Osteoblast (primary cell): Measurements from ENCODE around the gene NT5DC3. TPM values are rescaled to one million over a fixed set of nuclear protein-coding genes. Genes with fewer than 3 reads are reported as not detected.

Experiments used
- DNase-seq: peaks from one replicate; pipeline ENCODE4 v3.0.0; 2011; ENCODE audit warnings: low spot score, mixed read lengths; ENCODE audit not compliant: insufficient read length; ENCODE audit errors: missing footprints
- H2AFZ ChIP-seq: 2 replicates; pipeline ENCODE4 v1.6.0; 2011; ENCODE audit warnings: mild to moderate bottlenecking, low read length
- H3K27ac ChIP-seq: 2 replicates; pipeline ENCODE4 v1.5.1; 2011; ENCODE audit warnings: mild to moderate bottlenecking, low read depth, low read length, moderate library complexity
- H3K27me3 ChIP-seq: 2 replicates; pipeline ENCODE4 v1.6.0; 2012; ENCODE audit warnings: mild to moderate bottlenecking, control low read depth, inconsistent platforms, low read length, moderate library complexity; ENCODE audit not compliant: insufficient read depth
- H3K36me3 ChIP-seq: 2 replicates; pipeline ENCODE4 v1.5.1; 2011; ENCODE audit warnings: mild to moderate bottlenecking, low read length, control low read depth, moderate library complexity; ENCODE audit not compliant: insufficient read depth
- H3K4me1 ChIP-seq: 2 replicates; pipeline ENCODE4 v1.5.1; 2011; ENCODE audit warnings: mild to moderate bottlenecking, low read length, control low read depth, moderate library complexity; ENCODE audit not compliant: insufficient read depth
- H3K4me2 ChIP-seq: 2 replicates; pipeline ENCODE4 v1.6.0; 2011; ENCODE audit warnings: mild to moderate bottlenecking, low read length; ENCODE audit not compliant: insufficient read depth
- H3K4me3 ChIP-seq: fragments of 200-600 bp; sonication (generic); 3 replicates; pipeline ENCODE4 v1.5.1; 2012; ENCODE audit warnings: mild to moderate bottlenecking, low read length, inconsistent platforms; ENCODE audit not compliant: insufficient read depth
- H3K79me2 ChIP-seq: 2 replicates; pipeline ENCODE4 v1.6.0; 2012; ENCODE audit warnings: mild to moderate bottlenecking, low read length, control low read depth, inconsistent platforms; ENCODE audit not compliant: insufficient read depth
- H3K9me3 ChIP-seq: 2 replicates; pipeline ENCODE4 v1.5.1; 2011; ENCODE audit warnings: low read depth, low read length, control low read depth
- H4K20me1 ChIP-seq: 2 replicates; pipeline ENCODE4 v1.6.0; 2012; ENCODE audit warnings: mild to moderate bottlenecking, low read length, control low read depth; ENCODE audit not compliant: insufficient read depth
- CTCF ChIP-seq: IDR thresholded peaks from 2 replicates; pipeline ENCODE4 v1.5.1; 2011; ENCODE audit warnings: mild to moderate bottlenecking, low read depth, low read length, moderate library complexity; ENCODE audit errors: extremely low read depth
- total RNA-seq: library from RNA; depleted of rRNA; stranded (reverse); fragments of >200 nt; gene quantifications from 2 replicates; pipeline ENCODE4 v1.2.3, GENCODE V29; 2012

Gene NT5DC3
- total RNA-seq, 1 donor: 10.1 TPM

DNA sequence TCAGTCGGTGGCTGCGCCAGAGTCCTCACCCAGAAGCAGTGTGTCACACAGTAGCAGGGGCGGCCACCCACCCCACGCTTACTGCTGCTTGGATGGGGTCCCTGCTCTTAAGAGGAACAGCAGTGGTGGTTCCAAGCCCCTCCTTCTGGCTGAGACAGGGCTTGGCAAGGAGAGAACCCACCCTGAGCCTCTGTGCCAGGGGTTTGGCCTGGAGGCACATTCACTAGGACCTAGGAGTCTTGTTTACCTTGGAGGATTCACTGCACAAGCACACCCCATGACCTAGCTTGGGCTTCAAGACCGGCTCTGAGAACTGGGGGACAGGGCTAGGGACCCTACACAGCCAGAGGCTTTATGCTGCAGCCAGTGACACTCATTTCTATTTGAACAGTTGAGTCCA is 78.6 kb downstream of the NT5DC3 start:
- Histone ChIP-seq H3K9me3 (no peaks in the 10 kb centered on the region), H3K36me3 (peaks cover 12% of the 10 kb centered on the region), H4K20me1 (no peaks in the 10 kb centered on the region), H3K27ac (no peak overlapping the region), H3K4me2 (no peak overlapping the region), H3K79me2 (no peaks in the 10 kb centered on the region), H3K4me1 (no peaks in the 10 kb centered on the region), H3K4me3 (no peak overlapping the region), H2AFZ (no peak overlapping the region), H3K27me3 (no peaks in the 10 kb centered on the region)
- no peak for DNase-seq
- TF ChIP-seq CTCF: no peak

DNA sequence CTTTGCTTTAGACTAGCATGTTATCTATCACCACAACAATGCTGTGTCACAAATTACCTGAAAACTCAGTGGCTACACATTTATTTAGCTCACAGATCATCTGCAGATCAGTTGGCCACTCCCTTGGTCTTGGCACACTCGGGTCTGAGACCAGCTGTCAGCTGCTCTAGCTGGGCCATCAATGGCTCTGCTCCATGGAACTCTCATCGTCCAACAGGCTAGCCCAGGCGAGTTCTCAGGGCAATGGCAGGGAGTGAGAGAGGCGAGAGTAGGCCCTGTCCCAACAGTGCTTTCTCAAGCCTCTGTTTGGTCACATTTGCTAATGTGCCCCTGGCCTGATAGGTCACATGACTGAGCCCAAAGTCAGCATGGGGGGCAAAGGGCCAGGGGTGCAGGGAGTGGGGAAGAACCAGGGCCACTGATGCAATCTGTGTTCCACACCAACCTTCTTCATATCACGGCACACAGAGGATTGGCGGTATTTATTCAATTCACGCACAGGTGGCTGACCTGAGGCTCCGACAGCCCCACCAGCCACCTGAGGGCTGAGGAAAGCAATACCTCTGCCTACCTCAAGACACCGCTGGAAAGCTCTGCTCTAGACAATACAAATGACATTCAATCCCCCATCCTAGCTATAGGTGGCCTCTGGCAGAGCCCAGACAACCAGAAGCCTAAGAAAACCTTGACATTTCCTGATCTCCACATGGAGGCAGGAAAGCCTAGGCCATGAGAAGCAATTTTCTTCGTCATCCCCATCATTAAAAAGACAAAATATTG is 82.5 kb downstream of the NT5DC3 start:
- DNase-seq: no peak
- no peaks in the 10 kb centered on the region for H3K9me3 ChIP-seq
- no peaks in the 10 kb centered on the region for H3K79me2 ChIP-seq
- H3K27ac ChIP-seq: no peak overlapping the region
- no peak overlapping the region for H3K4me3 ChIP-seq
- no peaks in the 10 kb centered on the region for H3K4me1 ChIP-seq
- no peaks in the 10 kb centered on the region for H3K36me3 ChIP-seq
- H3K4me2 ChIP-seq: no peak overlapping the region
- H2AFZ ChIP-seq: no peak overlapping the region
- no peaks in the 10 kb centered on the region for H3K27me3 ChIP-seq
- no peak for TF ChIP-seq CTCF
- H4K20me1 ChIP-seq: no peaks in the 10 kb centered on the region

DNA sequence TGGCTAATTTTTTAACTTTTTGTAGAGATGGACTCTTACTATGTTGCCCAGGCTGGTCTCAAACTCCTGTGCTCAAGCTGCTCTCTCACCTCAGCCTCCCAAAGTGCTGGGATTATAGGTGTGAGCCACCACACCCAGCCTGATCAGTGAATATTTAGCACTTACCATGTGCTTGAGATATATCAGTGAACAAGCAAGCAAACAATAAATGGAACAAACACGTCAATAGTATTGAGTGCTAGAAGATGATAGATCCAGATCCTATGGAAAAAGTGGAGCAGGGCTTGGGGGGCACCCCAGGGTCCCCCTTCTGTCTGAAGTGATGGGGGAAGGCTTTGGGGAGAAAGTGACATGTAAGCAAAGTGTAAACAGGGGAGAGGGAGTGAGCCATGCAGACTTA is 83.8 kb downstream of the NT5DC3 start:
- no peaks in the 10 kb centered on the region for H3K4me1 ChIP-seq
- no peak for DNase-seq
- no peaks in the 10 kb centered on the region for H3K36me3 ChIP-seq
- no peak overlapping the region for H2AFZ ChIP-seq
- no peaks in the 10 kb centered on the region for H3K79me2 ChIP-seq
- H4K20me1 ChIP-seq: no peaks in the 10 kb centered on the region
- no peak overlapping the region for H3K4me2 ChIP-seq
- no peak overlapping the region for H3K27ac ChIP-seq
- H3K4me3 ChIP-seq: no peak overlapping the region
- H3K27me3 ChIP-seq: no peaks in the 10 kb centered on the region
- TF ChIP-seq CTCF: no peak
- no peaks in the 10 kb centered on the region for H3K9me3 ChIP-seq

- H3K27me3 ChIP-seq: no peaks in the 10 kb centered on the region
- no peaks in the 10 kb centered on the region for H3K36me3 ChIP-seq
- no peak overlapping the region for H2AFZ ChIP-seq
- H3K4me2 ChIP-seq: no peak overlapping the region
- no peak for DNase-seq
- no peak for TF ChIP-seq CTCF
- H3K79me2 ChIP-seq: no peaks in the 10 kb centered on the region
- no peak overlapping the region for H3K27ac ChIP-seq
- H3K9me3 ChIP-seq: no peaks in the 10 kb centered on the region
- H3K4me1 ChIP-seq: no peaks in the 10 kb centered on the region
- no peak overlapping the region for H3K4me3 ChIP-seq
- H4K20me1 ChIP-seq: no peaks in the 10 kb centered on the region
These were observed 84.6 kb downstream of the NT5DC3 start for GRCh38 chr12:103756443-103756842.
